Dermis microvascular lymphatic vessel endothelial cell (primary cell): ENCODE data around the gene CHST7. TPM values are rescaled to one million over a fixed set of nuclear protein-coding genes. Genes with fewer than 3 reads are reported as not detected.

Experiments
- DNase-seq, 2 donors: peaks; one replicate each; pipeline versions ENCODE4 v3.0.0 to v3.0.0-alpha.2; 2010; ENCODE audit warnings: low read depth in 2 of 2
- total RNA-seq: library from RNA; depleted of rRNA; stranded (reverse); fragments of >200 nt; gene quantifications from 2 replicates; pipeline ENCODE4 v1.2.1, GENCODE V29; 2014

The CHST7 gene
- total RNA-seq, 1 donor from 2014 or later, result 31.1 TPM

- DNase-seq, result no peak
Observed at GRCh38 chrX:46572340-46572936, 1.1 kb upstream of the CHST7 start.

- peak in 1 of 2 donors; percentile 49 for DNase-seq
Observed at GRCh38 chrX:46573892-46574773, 568 bp downstream of the CHST7 start.

DNA sequence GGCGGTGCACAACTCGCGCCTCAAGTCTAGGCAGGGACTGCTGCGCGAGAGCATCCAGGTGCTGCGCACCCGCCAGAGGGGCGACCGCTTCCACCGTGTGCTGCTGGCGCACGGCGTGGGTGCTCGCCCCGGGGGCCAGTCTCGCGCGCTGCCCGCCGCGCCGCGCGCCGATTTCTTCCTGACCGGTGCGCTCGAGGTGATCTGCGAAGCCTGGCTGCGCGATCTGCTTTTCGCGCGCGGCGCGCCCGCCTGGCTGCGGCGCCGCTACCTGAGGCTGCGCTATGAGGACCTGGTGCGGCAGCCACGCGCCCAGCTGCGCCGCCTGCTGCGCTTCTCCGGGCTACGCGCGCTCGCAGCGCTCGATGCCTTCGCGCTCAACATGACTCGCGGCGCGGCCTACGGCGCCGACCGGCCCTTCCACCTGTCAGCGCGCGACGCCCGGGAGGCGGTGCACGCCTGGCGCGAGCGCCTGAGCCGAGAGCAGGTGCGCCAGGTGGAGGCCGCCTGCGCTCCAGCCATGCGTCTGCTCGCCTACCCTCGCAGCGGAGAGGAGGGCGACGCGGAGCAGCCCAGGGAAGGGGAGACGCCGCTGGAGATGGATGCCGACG is 1.3 kb downstream of the CHST7 start:
- DNase-seq, result peak in 1 of 2 donors; percentile 50

- no peak for DNase-seq
Observed at GRCh38 chrX:46575586-46575985, 2.0 kb downstream of the CHST7 start.

DNA sequence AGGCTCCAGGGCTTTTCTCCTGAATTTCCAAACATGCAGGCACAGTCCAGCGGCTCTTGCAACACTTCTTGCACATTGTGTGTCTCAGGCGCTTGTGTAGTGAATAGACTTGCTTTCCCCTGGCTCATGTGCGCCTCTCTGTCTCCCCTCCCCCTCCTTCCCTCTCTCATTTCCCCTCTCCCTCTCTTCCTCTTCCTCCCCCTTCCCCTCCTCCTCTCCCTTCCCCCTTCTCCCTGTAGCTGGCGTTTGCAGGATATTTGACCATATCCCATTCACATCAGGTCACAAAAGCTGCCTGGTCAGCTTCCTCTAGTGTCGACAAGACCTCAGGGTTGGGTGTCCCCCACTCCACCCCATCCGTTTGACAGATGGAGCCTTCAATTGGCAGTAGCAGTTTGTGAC is 2.4 kb downstream of the CHST7 start:
- peak in 1 of 2 donors; percentile 27 for DNase-seq

- peak in 1 of 2 donors; percentile 32 for DNase-seq
Observed at GRCh38 chrX:46576458-46576857, 2.9 kb downstream of the CHST7 start.

DNA sequence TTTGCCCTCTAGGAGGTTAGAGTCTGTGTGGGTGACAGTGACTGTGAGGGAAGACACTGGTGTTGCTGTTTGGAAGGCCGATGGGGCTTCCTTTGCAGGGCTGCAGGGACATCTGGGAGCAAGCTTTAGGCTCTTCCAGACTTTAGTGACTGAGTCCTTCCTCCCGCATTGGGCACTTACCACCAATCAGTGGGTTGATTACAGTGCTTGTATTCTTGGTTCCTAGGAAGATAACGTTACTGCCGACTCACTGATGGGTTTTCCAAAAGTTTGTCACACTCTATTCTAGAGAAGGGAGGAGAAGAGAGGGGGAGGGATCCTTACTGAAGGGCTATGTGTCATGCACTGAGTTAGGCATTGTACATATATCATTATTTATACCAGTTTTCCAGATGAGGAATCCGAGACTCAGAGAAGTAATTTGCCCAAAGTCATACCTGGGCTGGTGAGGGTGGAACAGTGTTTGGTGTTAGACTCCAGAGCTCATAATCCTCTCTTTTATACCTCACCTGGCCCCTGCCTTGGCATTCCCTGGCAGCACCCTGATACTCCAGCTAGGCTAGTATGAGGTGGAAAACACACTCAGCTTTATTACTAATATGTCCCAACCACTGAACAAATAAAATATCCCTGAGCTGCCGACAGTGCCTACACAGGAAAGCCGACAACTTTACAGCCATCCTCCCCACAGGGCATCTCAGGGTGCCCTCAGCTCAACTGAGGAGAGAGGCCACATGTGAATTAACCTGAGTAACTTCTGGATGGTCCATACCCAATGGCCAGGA is 3.8 kb downstream of the CHST7 start:
- no peak for DNase-seq

GRCh38 chrX:46579250-46579649 is 5.7 kb downstream of the CHST7 start:
- no peak for DNase-seq

GRCh38 chrX:46580613-46581012 is 7.0 kb downstream of the CHST7 start:
- DNase-seq, result no peak

- peak in 1 of 2 donors; percentile 45 for DNase-seq
Observed at GRCh38 chrX:46582325-46582724, 8.8 kb downstream of the CHST7 start.

GRCh38 chrX:46582966-46583365 is 9.4 kb downstream of the CHST7 start:
- peak in 1 of 2 donors; percentile 54 for DNase-seq

DNA sequence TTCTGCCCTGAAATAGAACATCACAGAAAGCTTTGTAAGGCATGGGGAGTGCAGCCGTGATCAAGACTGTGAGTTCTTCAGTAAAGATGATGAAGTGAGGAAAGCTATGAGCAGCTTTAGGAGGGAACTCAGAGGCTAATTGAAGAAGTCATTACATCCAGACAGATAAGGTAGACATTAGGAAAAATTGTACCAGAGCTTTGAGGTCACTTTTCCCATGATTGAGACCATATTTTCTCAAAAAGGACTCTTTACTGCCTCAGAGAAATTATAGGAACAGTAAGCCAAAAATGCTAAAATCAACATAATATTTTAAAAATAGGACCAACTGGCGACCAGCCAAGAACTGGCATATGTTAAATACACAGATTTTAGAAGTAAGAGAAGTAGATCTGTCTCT is 11.2 kb downstream of the CHST7 start:
- DNase-seq, result no peak

- DNase-seq, result peak in 1 of 2 donors; percentile 72
Observed at GRCh38 chrX:46587158-46587557, 13.6 kb downstream of the CHST7 start.

DNA sequence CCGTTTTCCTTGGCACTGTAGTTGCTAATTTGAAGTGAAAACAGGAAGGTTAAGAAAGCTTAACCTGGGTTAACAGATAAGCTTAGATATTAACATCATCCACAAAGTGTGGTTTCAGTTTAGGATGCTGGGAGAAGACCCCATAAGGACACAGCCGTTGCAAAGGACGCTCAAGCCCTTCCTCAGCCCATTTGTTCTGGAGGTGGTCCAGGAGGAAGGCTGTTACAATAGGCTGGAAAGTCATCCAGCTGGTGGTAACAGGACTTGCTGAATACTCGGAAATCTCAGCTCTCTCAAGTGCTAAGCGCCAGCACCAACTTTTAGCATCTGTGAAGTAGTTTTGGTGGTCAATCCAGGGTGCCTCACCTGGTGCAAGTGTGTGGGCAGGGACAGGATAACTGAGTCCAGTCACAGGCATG is 14.2 kb downstream of the CHST7 start:
- DNase-seq, result peak in 1 of 2 donors; percentile 74

DNA sequence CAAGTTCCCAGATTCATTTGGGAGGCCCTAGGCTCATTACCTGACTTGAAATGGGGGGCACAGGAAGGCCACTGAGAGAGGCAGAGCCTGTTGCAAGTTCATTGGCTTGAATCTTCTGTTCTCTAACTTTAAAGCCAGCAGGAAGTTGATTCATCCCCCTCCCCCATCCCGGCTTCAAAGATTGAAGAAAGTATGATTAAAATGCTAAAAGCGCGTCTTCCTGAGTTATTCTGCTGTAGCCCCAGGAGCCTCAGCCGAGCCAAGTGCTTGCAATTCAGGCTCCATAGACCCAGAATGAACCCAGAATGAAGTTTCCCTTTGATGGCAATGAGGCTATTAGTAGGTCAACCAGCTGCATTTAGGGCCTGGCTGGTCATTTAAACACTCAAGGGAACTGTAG is 14.7 kb downstream of the CHST7 start:
- DNase-seq, result peak in 1 of 2 donors; percentile 73

DNA sequence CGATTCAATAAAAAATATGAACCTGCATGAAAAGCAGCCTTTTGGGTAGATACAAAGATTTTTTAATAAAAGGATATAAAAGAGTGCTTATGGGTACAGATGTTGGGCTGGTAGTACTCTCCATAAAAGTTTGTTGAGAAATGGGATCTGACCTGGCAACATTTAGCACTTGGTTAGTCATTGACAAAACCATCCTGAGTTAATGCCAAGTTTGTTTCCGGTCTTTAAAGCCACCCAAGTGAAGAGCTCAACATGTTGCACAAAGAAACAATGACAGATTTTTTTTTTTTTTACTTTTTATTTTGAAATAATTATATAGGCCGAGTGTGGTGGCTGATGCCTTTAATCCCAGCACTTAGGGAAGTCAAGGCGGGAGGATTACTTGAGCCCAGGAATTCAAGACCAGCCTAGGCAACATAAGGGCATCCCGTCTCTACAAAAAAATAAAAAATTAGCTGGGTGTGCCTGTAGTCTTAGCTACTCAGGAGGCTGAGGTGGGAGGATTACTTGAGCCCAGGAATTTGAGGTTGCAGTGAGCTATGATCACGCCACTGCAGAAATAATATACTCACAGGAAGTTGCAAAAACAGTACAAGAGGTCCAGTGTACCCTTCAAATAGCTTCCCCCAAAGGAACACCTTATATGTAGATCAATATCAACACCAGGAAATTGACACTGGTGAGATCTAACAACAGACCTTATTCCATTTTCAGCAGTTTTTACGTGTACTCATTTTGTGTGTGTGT is 16.6 kb downstream of the CHST7 start:
- DNase-seq, result peak; percentile 58 to 66

DNA sequence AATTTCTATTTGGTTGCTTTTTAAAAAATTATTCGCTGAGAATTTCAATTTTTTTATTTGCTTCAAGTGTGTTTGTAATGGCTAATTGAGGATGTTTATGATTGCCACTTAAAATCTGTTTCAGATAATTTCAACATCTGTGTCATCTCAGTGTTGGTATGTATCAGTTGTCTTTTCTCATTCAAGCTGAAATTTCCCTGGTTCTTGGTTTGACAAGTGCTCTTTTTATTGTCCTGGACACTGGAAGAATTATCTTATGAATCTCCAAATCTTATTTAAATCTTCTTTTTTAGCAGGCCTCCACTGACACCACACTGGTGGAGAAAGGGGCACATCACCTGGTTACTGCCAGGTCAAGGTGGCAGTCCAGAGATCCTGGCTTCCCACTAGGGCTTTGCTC is 21.5 kb downstream of the CHST7 start:
- DNase-seq, result no peak

- DNase-seq, result no peak
Observed at GRCh38 chrX:46597208-46597607, 23.6 kb downstream of the CHST7 start.

- DNase-seq, result peak; percentile 62 to 66
Observed at GRCh38 chrX:46597771-46598170, 24.2 kb downstream of the CHST7 start.

DNA sequence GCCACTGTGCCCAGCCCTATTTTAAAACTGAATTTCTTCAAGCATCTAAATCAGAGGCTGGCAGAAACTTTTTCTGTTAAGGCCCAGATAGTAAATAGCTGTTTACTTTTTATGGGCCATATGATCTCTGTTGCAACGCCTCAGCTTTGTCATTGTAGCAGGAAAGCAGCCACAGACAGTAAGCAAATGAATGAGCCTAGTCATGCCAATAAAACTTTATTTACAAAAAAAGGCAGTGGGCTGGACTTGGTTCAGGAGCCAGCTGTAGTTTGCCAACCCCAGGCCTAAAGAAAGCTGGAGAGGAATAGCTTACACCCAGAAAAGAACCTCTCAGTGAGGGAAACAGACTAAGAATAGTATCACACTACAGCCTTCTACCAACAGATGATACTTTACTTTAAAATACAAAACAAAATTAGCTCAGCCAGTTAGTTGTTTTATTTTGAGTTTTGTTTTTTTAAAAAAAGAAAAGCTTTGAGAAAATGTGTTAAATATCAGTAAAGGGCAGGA is 25.5 kb downstream of the CHST7 start:
- DNase-seq, result no peak

DNA sequence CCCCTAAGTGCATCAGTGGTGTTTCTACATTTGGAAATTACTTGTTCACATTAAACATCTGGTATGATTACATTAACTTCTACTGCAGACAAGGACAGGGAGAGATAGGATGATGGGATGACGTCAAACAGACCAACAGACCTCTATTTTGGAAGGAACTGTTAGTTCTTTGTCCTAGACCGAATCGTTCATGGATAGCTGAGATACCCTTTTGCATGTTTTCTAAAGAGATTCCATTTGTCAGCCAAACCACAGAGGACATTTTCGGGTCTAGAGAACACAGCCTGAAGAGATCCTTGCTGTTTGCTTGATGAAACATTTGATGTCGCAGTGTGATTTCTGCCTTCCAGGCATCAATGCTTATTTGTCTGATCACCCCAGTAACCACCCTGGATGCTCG is 27.7 kb downstream of the CHST7 start:
- DNase-seq, result no peak
